Uterus (tissue), 2 donors: Measurements from ENCODE around the gene KCNA4.

ENCODE experiments used
- CTCF ChIP-seq, 4 experiments: fragments of 200-600 bp in 2 of 4; fragments of 450-650 bp in 2 of 4; sonication (generic) in 2 of 4; IDR thresholded peaks; one replicate each; pipeline ENCODE4 v1.5.1; 2016 to 2019; ENCODE audit warnings: antibody characterized with exemption in 4 of 4, mild to moderate bottlenecking in 2 of 4, moderate library complexity in 1 of 4
- POLR2A ChIP-seq, 2 donors: fragments of 450-650 bp; IDR thresholded peaks; one replicate each; pipeline ENCODE4 v1.6.1; 2016; ENCODE audit warnings: antibody characterized with exemption in 2 of 2, mild to moderate bottlenecking in 1 of 2, moderate library complexity in 1 of 2

DNA sequence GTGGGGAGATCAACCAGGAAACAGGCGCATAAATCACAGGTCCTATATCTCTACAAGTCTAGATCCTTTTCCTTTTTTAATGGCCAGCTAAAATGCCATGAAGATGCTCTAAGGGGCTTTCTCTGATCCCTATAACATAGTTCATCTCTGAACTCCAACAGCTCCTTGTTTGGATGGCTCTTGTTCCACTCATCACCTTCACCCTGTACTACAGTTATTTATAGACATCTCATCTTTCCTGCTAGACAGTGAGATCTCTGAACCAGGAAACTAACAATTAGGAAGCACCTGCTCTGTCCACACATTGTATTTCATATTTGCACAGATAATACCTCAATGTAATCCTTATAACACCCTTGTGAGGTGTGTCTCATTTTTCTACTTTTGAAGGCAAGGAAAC lies 31.6 kb downstream of the KCNA4 start:
- no peak for TF ChIP-seq POLR2A (IDR thresholded peaks at IDR 0.05)
- TF ChIP-seq CTCF (IDR thresholded peaks at IDR 0.05) = no peak
